ENCODE measurements around the gene AIFM1.

- TF ChIP-seq HDAC2 (IDR thresholded peaks at IDR 0.05) (no peak), POLR2A (IDR thresholded peaks at IDR 0.05; ENCODE audit: low read length) (no peak), NR3C1 (IDR thresholded peaks at IDR 0.05) (no peak), ELK1 (IDR thresholded peaks at IDR 0.05; ENCODE audit: low read depth, low read length) (no peak), RARB (CRISPR knock-in tag; IDR thresholded peaks at IDR 0.05) (no peak), PBX3 (IDR thresholded peaks at IDR 0.05) (no peak), NFE2L2 (conservative IDR thresholded peaks at IDR 0.05; ENCODE audit: low read length) (no peak), USF2 (IDR thresholded peaks at IDR 0.05) (no peak), JUNB (IDR thresholded peaks at IDR 0.05) (no peak), EP300 (IDR thresholded peaks at IDR 0.05) (no peak)
- TF ChIP-seq, protein P1, sequence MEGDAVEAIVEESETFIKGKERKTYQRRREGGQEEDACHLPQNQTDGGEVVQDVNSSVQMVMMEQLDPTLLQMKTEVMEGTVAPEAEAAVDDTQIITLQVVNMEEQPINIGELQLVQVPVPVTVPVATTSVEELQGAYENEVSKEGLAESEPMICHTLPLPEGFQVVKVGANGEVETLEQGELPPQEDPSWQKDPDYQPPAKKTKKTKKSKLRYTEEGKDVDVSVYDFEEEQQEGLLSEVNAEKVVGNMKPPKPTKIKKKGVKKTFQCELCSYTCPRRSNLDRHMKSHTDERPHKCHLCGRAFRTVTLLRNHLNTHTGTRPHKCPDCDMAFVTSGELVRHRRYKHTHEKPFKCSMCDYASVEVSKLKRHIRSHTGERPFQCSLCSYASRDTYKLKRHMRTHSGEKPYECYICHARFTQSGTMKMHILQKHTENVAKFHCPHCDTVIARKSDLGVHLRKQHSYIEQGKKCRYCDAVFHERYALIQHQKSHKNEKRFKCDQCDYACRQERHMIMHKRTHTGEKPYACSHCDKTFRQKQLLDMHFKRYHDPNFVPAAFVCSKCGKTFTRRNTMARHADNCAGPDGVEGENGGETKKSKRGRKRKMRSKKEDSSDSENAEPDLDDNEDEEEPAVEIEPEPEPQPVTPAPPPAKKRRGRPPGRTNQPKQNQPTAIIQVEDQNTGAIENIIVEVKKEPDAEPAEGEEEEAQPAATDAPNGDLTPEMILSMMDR (IDR thresholded peaks at IDR 0.05), result no peak
These were observed 18.0 kb downstream of the AIFM1 start for GRCh38 chrX:130147631-130148030.

Data from A549 (cell line).